ENCODE results near the gene ETFB.

Gene ETFB

DNA sequence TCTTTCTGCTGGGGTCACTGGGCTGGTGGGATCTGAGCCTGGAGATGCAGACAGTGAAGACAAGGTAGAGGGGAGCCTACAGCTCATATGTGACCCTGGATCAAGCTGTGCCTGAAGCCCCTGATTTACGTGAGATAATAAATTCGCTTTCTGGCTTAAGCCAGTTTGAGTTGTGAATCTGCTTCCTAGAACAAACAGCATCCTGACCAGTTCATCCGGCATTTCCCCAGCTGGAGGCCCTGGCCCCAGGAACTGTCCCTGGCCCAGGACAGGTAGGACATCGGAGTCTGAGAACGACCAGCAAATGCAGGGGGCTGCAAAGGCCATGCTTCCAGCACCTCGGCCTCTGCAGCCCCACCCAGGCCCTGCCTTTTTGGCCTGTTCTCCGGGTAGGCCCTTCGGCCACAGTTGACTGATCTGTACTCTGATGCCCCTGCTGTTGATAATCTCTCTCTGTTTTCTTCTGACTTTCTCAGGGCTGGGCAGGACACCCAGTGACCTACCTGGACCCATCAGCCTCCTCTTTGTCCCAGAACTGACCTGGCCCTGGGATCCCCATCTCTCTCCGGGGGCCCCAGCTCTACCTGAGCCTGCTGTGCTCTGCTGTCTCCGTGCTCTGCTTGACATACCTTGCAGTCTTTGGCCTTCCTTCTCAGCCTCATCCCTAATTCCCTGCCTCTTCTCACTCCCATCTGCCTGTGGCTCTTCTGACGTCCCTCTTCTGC lies 14.8 kb downstream of the ETFB start:
- DNase-seq, result no peak

GRCh38 chr19:51347209-51347928 lies 18.8 kb downstream of the ETFB start:
- DNase-seq, result no peak

DNA sequence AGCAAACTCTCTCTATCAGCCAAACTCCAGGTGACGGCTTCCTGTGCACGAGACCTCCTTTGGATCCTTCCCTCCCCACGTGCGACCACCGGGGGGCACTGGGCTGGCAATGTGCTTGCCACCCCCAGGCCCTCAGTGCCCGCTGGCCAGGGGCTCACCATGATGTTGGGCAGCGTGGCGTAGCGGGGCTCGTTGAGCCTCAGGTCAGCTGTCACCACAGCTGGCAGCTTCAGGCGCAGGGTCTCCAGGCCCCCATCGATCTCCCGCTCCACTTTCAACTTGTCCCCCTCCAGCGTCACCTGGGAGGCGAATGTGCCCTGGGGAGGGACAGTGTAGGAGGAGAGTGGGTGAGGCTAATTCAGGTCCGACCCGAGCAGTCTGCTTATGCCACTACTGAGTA lies 19.4 kb downstream of the ETFB start:
- DNase-seq, result no peak

GRCh38 chr19:51345076-51345620 lies 21.0 kb downstream of the ETFB start:
- DNase-seq, result no peak

DNA sequence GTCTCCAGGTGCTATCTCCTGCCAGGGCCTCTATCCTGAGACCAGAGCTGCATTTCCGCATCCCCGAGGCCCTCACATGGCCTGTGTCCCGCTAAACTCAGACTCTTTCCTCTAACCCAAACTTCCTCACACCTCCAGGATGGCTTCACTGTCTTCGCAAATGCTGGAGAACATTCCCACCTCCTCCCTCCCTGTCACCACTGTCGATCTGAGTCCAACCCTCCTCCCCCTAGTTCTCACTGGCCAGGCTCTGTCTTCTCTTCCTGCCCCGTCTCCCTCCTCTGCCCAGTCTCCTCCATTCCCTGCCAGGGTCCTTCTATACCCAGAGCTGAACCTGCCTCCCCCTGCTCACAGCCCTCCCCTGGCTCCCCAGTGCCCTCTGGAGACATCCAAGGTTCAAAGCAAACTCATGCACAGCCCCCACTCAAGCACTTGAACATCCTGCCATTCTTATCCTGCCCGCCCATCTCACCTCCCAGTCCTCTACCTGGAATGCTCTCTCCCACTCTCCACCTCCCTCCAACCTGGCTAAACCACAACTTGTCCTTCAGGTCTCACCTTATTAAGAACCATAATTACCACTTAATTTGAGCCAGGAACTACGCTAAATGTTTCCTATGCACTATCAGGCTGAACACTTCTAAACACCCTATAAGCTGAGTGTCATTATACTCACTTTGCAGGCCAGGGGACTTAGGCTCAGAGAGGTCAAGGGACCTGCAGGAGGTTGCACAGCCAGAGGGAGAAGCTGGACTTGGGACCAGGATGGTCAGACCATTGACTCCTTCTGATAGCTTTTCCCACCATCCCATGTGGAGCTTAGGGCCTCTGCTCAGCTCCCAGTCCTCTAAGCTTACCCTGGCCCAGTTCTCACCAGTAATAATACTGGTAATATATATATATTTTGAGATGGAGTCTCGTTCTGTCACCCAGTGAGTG lies 23.3 kb downstream of the ETFB start:
- DNase-seq, result no peak

DNA sequence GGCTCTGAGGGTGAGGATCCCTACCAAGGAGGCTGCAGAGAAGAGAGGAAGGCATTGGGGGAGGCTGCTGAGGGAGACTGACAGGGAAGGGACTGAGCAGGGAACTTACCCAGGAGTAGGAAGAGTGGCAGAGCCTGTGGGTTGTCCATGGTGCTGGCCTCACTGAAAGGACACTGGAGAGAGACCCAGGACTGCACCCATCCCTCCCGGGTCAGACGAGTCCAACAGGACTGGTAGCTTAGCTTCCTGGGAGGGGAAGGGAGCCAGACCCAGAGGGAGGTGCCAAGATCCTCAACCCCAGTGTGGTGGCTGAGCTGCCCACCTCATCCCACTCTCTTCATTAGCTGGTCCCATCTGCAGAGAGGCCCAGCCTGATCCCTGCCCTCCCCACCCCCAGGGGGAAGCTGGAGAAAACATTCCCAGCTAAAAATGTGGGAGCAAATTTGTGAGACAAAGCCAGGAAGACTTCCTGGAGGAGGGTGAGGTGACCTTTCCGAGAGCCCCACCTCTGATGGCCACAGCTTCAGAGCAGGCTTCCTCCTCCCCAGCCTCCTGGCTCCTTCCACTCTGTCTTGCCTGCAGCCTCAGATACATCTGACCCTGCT lies 24.1 kb downstream of the ETFB start, which contains the start of gene VSIG10L:
TSS of gene VSIG10L (minus strand) at position 164 of the 605 bp plus-strand sequence. CDS start at position 149, 15 bp downstream.
- DNase-seq, result no peak

GRCh38 chr19:51341066-51341465 lies 25.1 kb downstream of the ETFB start:
- no peak for DNase-seq

- peak; percentile 95 for DNase-seq
Observed at GRCh38 chr19:51339687-51340656, 26.2 kb downstream of the ETFB start.

DNA sequence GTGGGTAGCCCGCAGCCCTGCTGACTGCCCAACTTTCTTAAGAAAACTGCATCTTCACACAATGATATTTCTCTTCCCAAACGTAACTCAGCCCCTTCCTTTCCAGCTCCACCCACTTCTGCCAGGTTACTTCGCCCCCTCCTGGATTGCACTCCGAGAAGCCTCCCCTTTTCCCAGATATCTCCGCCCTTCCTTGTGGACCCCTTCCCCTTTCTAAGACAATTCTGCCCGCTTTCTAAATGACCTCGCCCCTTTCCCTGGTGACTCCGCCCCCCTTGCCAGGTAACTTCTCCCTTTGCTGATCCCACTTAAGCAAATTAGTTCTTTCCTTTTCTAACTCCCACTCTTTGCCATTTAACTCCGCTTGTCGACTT lies 26.9 kb downstream of the ETFB start:
- no peak for DNase-seq

GRCh38 chr19:51338563-51339312 lies 27.4 kb downstream of the ETFB start:
- peak; percentile 61 for DNase-seq

DNA sequence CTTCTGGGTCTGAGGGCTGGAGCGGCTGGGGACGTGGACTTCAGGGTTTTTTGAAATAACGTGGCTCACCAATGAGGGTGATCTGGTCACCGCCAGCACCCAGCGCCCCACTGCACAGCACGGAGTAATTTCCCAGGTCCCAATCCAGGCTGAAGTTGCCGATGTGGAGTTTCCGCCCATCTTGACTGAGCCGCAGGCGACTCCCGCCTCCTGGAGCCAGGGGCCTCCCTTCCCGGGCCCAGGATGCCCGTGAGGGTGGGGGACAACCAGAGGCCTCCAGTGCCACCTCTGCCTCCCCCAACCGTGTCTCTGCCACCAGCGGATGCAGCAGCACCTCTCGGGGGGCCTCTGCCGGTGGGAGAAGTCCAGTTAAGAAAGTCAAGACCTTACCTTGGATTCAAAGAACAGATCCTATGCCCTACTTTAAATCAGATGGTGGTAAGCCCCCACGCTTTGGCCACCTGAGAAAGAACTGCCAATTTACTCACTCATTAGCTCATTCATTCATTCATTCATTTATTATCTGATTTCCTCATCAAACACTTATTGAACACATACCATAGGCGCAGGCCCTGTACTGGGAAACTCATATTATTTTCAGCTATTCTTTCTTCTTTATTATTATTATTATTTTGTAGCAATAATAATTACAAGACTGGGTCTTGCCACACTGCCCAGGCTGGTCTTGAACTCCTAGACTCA lies 28.2 kb downstream of the ETFB start:
- DNase-seq, result no peak

DNA sequence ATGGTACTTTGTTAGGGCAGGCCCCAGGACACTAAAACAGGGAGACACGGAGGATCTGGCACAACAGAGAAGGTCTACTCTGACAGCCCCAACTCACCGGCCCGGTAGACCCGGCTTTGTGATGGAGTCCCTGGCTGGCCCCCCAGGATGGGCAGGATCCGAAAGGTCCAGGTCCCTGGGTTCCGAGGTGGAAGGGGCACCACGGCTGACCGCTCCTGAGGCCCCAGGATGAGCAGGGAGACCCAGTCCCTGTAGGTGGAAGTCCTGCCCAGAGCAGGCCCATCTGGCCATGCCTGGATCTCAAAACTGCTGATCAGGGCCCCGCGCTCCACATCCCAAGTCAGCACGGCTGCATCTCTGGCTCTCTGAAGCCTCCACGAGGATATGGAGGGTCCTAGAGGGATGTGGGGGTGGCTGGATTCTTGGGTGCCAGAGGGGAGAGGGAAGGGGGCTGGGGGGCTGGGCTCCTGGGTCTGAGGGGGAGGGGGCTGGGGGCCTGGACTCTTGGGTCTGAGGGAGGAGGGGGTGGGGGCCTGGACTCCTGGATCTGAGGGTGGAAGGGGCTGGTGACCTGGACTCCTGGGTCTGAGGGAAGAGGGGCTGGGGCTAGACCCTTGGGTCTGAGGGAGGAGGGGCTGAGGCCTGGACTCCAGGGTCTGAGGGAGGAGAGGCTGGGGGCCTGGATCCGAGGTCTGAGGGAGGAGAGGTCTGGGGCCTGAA lies 28.9 kb downstream of the ETFB start:
- no peak for DNase-seq

DNA sequence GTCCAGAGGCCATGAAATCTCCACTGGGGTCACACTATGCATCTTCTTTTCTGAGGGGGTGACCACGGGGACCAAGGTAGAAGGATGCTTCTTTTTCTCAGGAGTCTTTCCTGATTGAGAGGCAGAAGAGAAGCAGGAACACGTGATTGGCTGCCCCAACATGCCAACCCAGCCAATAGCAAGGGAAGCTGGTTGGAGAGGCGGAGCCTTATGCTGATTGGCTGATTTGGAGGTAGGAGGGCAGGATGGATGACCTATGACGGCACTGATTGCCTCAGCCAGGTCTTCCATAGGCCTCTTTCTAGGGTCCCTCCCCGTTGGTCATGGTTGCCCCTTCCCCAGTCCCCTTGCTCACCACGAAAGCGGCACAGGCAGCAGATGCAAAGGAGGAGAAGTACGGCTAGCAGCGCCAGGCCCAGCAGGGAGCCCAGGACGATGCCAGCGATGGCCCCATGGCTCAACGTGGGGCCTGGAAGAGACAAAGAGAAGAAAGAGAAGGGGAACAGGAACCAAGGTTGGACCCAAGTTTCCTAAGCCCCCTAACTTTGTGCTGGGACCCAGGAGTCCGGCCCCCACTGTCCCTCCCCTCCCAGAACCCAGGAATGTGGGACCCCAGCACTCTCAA lies 32.2 kb downstream of the ETFB start:
- DNase-seq, result no peak

DNA sequence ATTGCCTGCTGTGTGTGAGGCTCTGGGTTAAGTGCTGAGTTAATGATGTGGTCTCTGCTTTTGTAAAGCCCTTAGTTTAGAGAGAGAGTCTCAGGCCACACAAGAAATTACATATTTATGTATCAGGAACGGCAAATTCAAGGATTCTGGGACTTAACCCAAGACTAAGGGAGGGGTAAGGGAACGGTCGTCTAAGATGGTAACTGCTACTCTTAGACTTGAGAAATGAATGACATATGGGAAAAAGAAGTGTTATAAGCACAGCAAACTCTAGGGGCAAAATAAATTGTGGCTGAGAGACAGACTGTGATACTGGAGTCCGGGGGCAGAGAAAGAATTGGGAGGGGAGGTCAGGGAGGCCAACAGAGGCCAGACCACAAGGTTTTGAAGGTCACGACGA lies 34.5 kb downstream of the ETFB start:
- no peak for DNase-seq

- no peak for DNase-seq
Observed at GRCh38 chr19:51331193-51331592, 35.0 kb downstream of the ETFB start.

DNA sequence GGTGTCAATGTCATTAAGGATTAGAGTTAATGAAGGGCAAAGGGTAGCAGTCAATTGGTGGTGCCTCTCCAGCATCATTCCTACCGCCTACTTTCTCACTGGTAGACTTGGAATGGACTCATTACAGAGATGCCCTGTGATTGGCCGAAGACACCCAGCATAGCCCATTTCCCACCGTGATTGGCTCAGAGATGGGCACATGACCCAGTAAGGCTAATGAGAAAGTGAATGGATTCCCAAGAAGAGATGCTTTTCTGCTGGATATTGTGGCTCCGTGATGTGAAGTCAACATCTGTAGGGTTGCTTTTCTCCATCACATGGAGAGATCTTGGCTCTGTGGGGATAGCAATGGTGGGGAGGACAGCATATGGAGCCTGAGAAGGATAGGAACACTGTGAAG lies 35.8 kb downstream of the ETFB start:
- no peak for DNase-seq

- no peak for DNase-seq
Observed at GRCh38 chr19:51329411-51329810, 36.8 kb downstream of the ETFB start.

GRCh38 chr19:51327066-51328001 lies 38.9 kb downstream of the ETFB start:
- DNase-seq, result peak; percentile 18
